Right lobe of liver (tissue), 4 donors: Measurements from ENCODE around the gene MUC4.
"Not testable (repeated sequence)": the region's sequence is repeated elsewhere in the genome, so short reads cannot be mapped to it uniquely, and the experiment has no call there.

Experiments
- CTCF ChIP-seq, 4 donors: fragments of 200-600 bp in 3 of 4; fragments of 450-650 bp in 1 of 4; IDR thresholded peaks; one replicate each; pipeline versions ENCODE4 v1.5.1 to v1.8.0; 2016 to 2022; ENCODE audit warnings: antibody characterized with exemption in 4 of 4, mild to moderate bottlenecking in 2 of 4
- POLR2A ChIP-seq: fragments of 450-650 bp; IDR thresholded peaks from one replicate; pipeline ENCODE4 v1.6.1; 2017; ENCODE audit warnings: antibody characterized with exemption, mild to moderate bottlenecking
- donor health status: DM: no; HTN: no; CAD: no.
- donor health status: DM: no; HTN: no; CAD: no.
- donor health status: DM: no; HTN: yes; CAD: no.

GRCh38 chr3:195713150-195713549 is 98.6 kb downstream of the MUC4 start:
- TF ChIP-seq CTCF (IDR thresholded peaks at IDR 0.05); POLR2A: not testable (repeated sequence)
